HUES64 (cell line): ENCODE measurements around the gene SCNN1B.
"Not testable (repeated sequence)": the region's sequence is repeated elsewhere in the genome, so short reads cannot be mapped to it uniquely, and the experiment has no call there.

Experiments used
- H3K27ac ChIP-seq: 2 replicates; pipeline ENCODE4 v1.7.0; 2013; ENCODE audit warnings: low read depth, low read length, inconsistent platforms
- H3K27me3 ChIP-seq: 2 replicates; pipeline ENCODE4 v1.6.1; 2013; ENCODE audit warnings: mild to moderate bottlenecking, low read length; ENCODE audit not compliant: insufficient read depth
- H3K36me3 ChIP-seq: 2 replicates; pipeline ENCODE4 v1.6.1; 2013; ENCODE audit warnings: mild to moderate bottlenecking, low read length; ENCODE audit not compliant: insufficient read depth
- H3K4me1 ChIP-seq: 2 replicates; pipeline ENCODE4 v1.6.1; 2013; ENCODE audit warnings: mild to moderate bottlenecking, low read length, moderate library complexity; ENCODE audit not compliant: insufficient read depth
- H3K4me3 ChIP-seq: 2 replicates; pipeline ENCODE4 v1.5.1; 2013; ENCODE audit warnings: mild to moderate bottlenecking, low read length, moderate library complexity
- H3K9ac ChIP-seq: 2 replicates; pipeline ENCODE4 v1.6.1; 2013; ENCODE audit warnings: mild to moderate bottlenecking, low read depth, low read length
- H3K9me3 ChIP-seq: 2 replicates; pipeline ENCODE4 v1.6.1; 2013; ENCODE audit warnings: low read depth, low read length; ENCODE audit not compliant: insufficient read depth
- WGBS: fragments of 150-250, 120-280 bp; methylation state at CpG from one replicate; pipeline ENCODE4 v1.1.7; 2013; ENCODE audit warnings: missing lambda C conversion rate; 5-methylcytosine and 5-hydroxymethylcytosine counted together

SCNN1B gene

GRCh38 chr16:23373436-23374219, 71.5 kb downstream of the SCNN1B start:
- no peaks in the 10 kb centered on the region for H3K27me3 ChIP-seq
- no peaks in the 10 kb centered on the region for H3K4me1 ChIP-seq
- H3K9me3 ChIP-seq: no peaks in the 10 kb centered on the region
- 91% methylated on average over 13 of the region's 13 CpGs for WGBS
- no peak overlapping the region for H3K9ac ChIP-seq
- no peak overlapping the region for H3K4me3 ChIP-seq
- H3K27ac ChIP-seq: no peak overlapping the region
- no peaks in the 10 kb centered on the region for H3K36me3 ChIP-seq

GRCh38 chr16:23374721-23375510, 72.8 kb downstream of the SCNN1B start:
- Histone ChIP-seq H3K4me3 (no peak overlapping the region), H3K9ac (no peak overlapping the region), H3K27me3 (no peaks in the 10 kb centered on the region), H3K27ac (no peak overlapping the region), H3K36me3 (no peaks in the 10 kb centered on the region), H3K9me3 (no peaks in the 10 kb centered on the region), H3K4me1 (no peaks in the 10 kb centered on the region)
- WGBS: 89% methylated on average over 17 of the region's 17 CpGs

- H3K4me1 ChIP-seq: no peaks in the 10 kb centered on the region
- WGBS: 92% methylated on average over 7 of the region's 7 CpGs
- no peak overlapping the region for H3K4me3 ChIP-seq
- H3K9me3 ChIP-seq: no peaks in the 10 kb centered on the region
- no peak overlapping the region for H3K9ac ChIP-seq
- H3K27me3 ChIP-seq: no peaks in the 10 kb centered on the region
- no peaks in the 10 kb centered on the region for H3K36me3 ChIP-seq
- H3K27ac ChIP-seq: no peak overlapping the region
Measured at GRCh38 chr16:23375643-23376042, 73.5 kb downstream of the SCNN1B start.

GRCh38 chr16:23377071-23377931, 75.2 kb downstream of the SCNN1B start:
- H3K4me3 ChIP-seq: no peak overlapping the region
- WGBS: 95% methylated on average over 9 of the region's 9 CpGs

GRCh38 chr16:23378256-23378655, 76.2 kb downstream of the SCNN1B start:
- H3K27me3 ChIP-seq: no peaks in the 10 kb centered on the region
- no peak overlapping the region for H3K9ac ChIP-seq
- WGBS: 86% methylated on average over 8 of the region's 8 CpGs
- H3K4me3 ChIP-seq: no peak overlapping the region
- no peaks in the 10 kb centered on the region for H3K4me1 ChIP-seq
- no peak overlapping the region for H3K27ac ChIP-seq
- no peaks in the 10 kb centered on the region for H3K9me3 ChIP-seq
- no peaks in the 10 kb centered on the region for H3K36me3 ChIP-seq

More at GRCh38 chr16:23377071-23377931, 75.2 kb downstream of the SCNN1B start:
- H3K27me3 ChIP-seq: no peaks in the 10 kb centered on the region
- no peaks in the 10 kb centered on the region for H3K4me1 ChIP-seq
- no peak overlapping the region for H3K27ac ChIP-seq
- H3K9me3 ChIP-seq: no peaks in the 10 kb centered on the region
- H3K36me3 ChIP-seq: no peaks in the 10 kb centered on the region
- H3K9ac ChIP-seq: no peak overlapping the region

- H3K9ac ChIP-seq: no peak overlapping the region
- no peaks in the 10 kb centered on the region for H3K27me3 ChIP-seq
- no peaks in the 10 kb centered on the region for H3K36me3 ChIP-seq
- no peaks in the 10 kb centered on the region for H3K9me3 ChIP-seq
- no peak overlapping the region for H3K4me3 ChIP-seq
- no peaks in the 10 kb centered on the region for H3K4me1 ChIP-seq
- no peak overlapping the region for H3K27ac ChIP-seq
- whole genome bisulfite sequencing: 95% methylated on average over 5 of the region's 5 CpGs
Measured at GRCh38 chr16:23378921-23379320, 76.8 kb downstream of the SCNN1B start.

- no peak overlapping the region for H3K9ac ChIP-seq
- H3K27ac ChIP-seq: no peak overlapping the region
- no peaks in the 10 kb centered on the region for H3K9me3 ChIP-seq
- no peaks in the 10 kb centered on the region for H3K27me3 ChIP-seq
- no peaks in the 10 kb centered on the region for H3K4me1 ChIP-seq
- H3K36me3 ChIP-seq: no peaks in the 10 kb centered on the region
- 92% methylated on average over 10 of the region's 10 CpGs for WGBS
- no peak overlapping the region for H3K4me3 ChIP-seq
Measured at GRCh38 chr16:23379707-23380106, 77.6 kb downstream of the SCNN1B start.

- no peaks in the 10 kb centered on the region for H3K4me1 ChIP-seq
- no peak overlapping the region for H3K27ac ChIP-seq
- WGBS: 94% methylated on average over 20 of the region's 20 CpGs
- no peak overlapping the region for H3K9ac ChIP-seq
- H3K4me3 ChIP-seq: no peak overlapping the region
- no peaks in the 10 kb centered on the region for H3K36me3 ChIP-seq
- no peaks in the 10 kb centered on the region for H3K27me3 ChIP-seq
- no peaks in the 10 kb centered on the region for H3K9me3 ChIP-seq
Measured at GRCh38 chr16:23380501-23380951, 78.4 kb downstream of the SCNN1B start.

GRCh38 chr16:23381702-23382101, 79.6 kb downstream of the SCNN1B start:
- not testable (repeated sequence) for H3K9ac ChIP-seq, H3K36me3 ChIP-seq, H3K27ac ChIP-seq, H3K9me3 ChIP-seq, H3K4me1 ChIP-seq, H3K27me3 ChIP-seq, H3K4me3 ChIP-seq
- 91% methylated on average over 8 of the region's 9 CpGs for WGBS

- no peak overlapping the region for H3K27ac ChIP-seq
- 90% methylated on average over 6 of the region's 6 CpGs for WGBS
Measured at GRCh38 chr16:23382279-23382678, 80.2 kb downstream of the SCNN1B start.

GRCh38 chr16:23383881-23384280, 81.8 kb downstream of the SCNN1B start:
- WGBS: 92% methylated on average over 3 of the region's 3 CpGs
- H3K9me3 ChIP-seq: no peaks in the 10 kb centered on the region

More at GRCh38 chr16:23382279-23382678, 80.2 kb downstream of the SCNN1B start:
- Histone ChIP-seq H3K9me3 (no peaks in the 10 kb centered on the region), H3K4me3 (no peak overlapping the region), H3K9ac (no peak overlapping the region), H3K27me3 (no peaks in the 10 kb centered on the region), H3K4me1 (no peaks in the 10 kb centered on the region), H3K36me3 (no peaks in the 10 kb centered on the region)

More at GRCh38 chr16:23383881-23384280, 81.8 kb downstream of the SCNN1B start:
- no peaks in the 10 kb centered on the region for H3K27me3 ChIP-seq
- peaks cover 6% of the 10 kb centered on the region; the same call in 1 of the 2 replicates for H3K36me3 ChIP-seq
- no peak overlapping the region for H3K9ac ChIP-seq
- no peak overlapping the region for H3K4me3 ChIP-seq
- H3K27ac ChIP-seq: no peak overlapping the region
- H3K4me1 ChIP-seq: no peaks in the 10 kb centered on the region
